HFF-Myc (cell line): ENCODE data around the gene TRIM47.

Experiments used
- DNase-seq: peaks from one replicate; pipeline ENCODE4 v3.0.0-alpha.2; 2011; ENCODE audit warnings: low read depth; ENCODE audit errors: extremely low read depth
- H3K4me3 ChIP-seq: replicated peaks from 2 replicates; pipeline ENCODE4 v1.5.1; 2011; ENCODE audit warnings: low read depth, mild to moderate bottlenecking, control low read depth, low read length
- CTCF ChIP-seq: IDR thresholded peaks from 2 replicates; pipeline ENCODE4 v1.5.1; 2012; ENCODE audit warnings: mild to moderate bottlenecking, low read depth, low read length, control low read depth; ENCODE audit errors: missing control alignments

TRIM47 gene

GRCh38 chr17:75917141-75917916 is 38.9 kb upstream of the TRIM47 start:
- DNase-seq = no peak
- TF ChIP-seq CTCF = no peak
- no peak overlapping the region for H3K4me3 ChIP-seq

- TF ChIP-seq CTCF = no peak
- no peak for DNase-seq
- H3K4me3 ChIP-seq = no peak overlapping the region
Observed at GRCh38 chr17:75915268-75915667, 36.9 kb upstream of the TRIM47 start.

GRCh38 chr17:75914643-75915267 is 36.4 kb upstream of the TRIM47 start:
- no peak for DNase-seq
- TF ChIP-seq CTCF = no peak
- H3K4me3 ChIP-seq = no peak overlapping the region

- no peak for TF ChIP-seq CTCF
- DNase-seq = no peak
- H3K4me3 ChIP-seq = no peak overlapping the region
Observed at GRCh38 chr17:75913537-75914210, 35.3 kb upstream of the TRIM47 start.

GRCh38 chr17:75910699-75911098 is 32.3 kb upstream of the TRIM47 start:
- no peak for TF ChIP-seq CTCF
- DNase-seq = no peak
- H3K4me3 ChIP-seq = no peak overlapping the region

GRCh38 chr17:75909812-75910274 is 31.5 kb upstream of the TRIM47 start:
- no peak for TF ChIP-seq CTCF
- no peak overlapping the region for H3K4me3 ChIP-seq
- no peak for DNase-seq
